ENCODE data around the gene TM2D1. TPM values are rescaled to one million over a fixed set of nuclear protein-coding genes. Genes with fewer than 3 reads are reported as not detected.

The TM2D1 gene
- total and polyA plus RNA-seq, 4 donors, result 13.7 to 33.4 (median 25.7) TPM

DNA sequence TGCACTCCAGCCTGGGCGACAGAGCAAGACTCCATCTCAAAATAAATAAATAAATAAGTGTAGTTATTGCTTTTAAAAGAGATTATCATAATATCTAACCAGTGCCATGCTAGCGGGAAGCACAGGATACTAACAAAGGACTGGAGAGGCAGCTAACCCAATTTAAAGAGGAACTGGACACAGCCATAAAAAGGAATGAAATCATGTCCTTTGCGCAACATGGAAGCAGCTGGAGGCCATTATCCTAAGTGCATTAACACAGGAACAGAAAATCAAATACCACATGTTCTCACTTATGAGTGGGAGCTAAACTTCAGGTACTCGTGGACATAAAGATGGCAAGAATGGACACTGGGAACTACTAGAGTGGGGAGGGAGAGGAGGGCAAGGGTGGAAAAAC, 54.9 kb downstream of the TM2D1 start:
- Histone ChIP-seq H3K36me3 (ENCODE audit: control insufficient read depth in 4 of 4, insufficient read depth in 3 of 4, low read depth in 1 of 4, low read length in 3 of 4) (no peaks in the 10 kb centered on the region), H3K4me3 (ENCODE audit: low read depth in 1 of 3, low read length in 3 of 3) (no peak overlapping the region), H3K4me1 (ENCODE audit: control insufficient read depth in 4 of 4, insufficient read depth in 4 of 4, low read length in 3 of 4) (no peaks in the 10 kb centered on the region), H3K27ac (ENCODE audit: low read depth in 1 of 2, low read length in 2 of 2) (no peak overlapping the region), H3K9me3 (ENCODE audit: control insufficient read depth in 4 of 4, low read length in 3 of 4) (no peaks in the 10 kb centered on the region), H3K27me3 (ENCODE audit: control insufficient read depth in 4 of 4, insufficient read depth in 4 of 4, low read length in 3 of 4) (no peaks in the 10 kb centered on the region), H3K9ac (ENCODE audit: low read depth in 1 of 2, low read length in 2 of 2) (no peak overlapping the region)
- TF ChIP-seq FOXA1 (IDR thresholded peaks at IDR 0.05) (no peak), NR2F2 (IDR thresholded peaks at IDR 0.05) (no peak), RXRA (IDR thresholded peaks at IDR 0.05) (no peak)
- 90% methylated on average over 4 of the region's 4 CpGs for WGBS
- no peak for DNase-seq (ENCODE audit: low spot score)

- no peaks in the 10 kb centered on the region for H3K27me3 ChIP-seq (ENCODE audit: control insufficient read depth in 4 of 4, insufficient read depth in 4 of 4, low read length in 3 of 4)
- no peak overlapping the region for H3K4me3 ChIP-seq (ENCODE audit: low read depth in 1 of 3, low read length in 3 of 3)
- no peak overlapping the region for H3K9ac ChIP-seq (ENCODE audit: low read depth in 1 of 2, low read length in 2 of 2)
- H3K4me1 ChIP-seq (ENCODE audit: control insufficient read depth in 4 of 4, insufficient read depth in 4 of 4, low read length in 3 of 4), result no peaks in the 10 kb centered on the region
- H3K36me3 ChIP-seq (ENCODE audit: control insufficient read depth in 4 of 4, insufficient read depth in 3 of 4, low read depth in 1 of 4, low read length in 3 of 4), result no peaks in the 10 kb centered on the region
- 92% methylated on average over 2 of the region's 2 CpGs for whole genome bisulfite sequencing
- DNase-seq (ENCODE audit: low spot score), result no peak
- TF ChIP-seq JUND (IDR thresholded peaks at IDR 0.05) (no peak), HNF4A (conservative IDR thresholded peaks at IDR 0.05) (no peak), NR2F2 (IDR thresholded peaks at IDR 0.05) (no peak), REST (IDR thresholded peaks at IDR 0.05) (no peak)
- TF ChIP-seq, protein P1, sequence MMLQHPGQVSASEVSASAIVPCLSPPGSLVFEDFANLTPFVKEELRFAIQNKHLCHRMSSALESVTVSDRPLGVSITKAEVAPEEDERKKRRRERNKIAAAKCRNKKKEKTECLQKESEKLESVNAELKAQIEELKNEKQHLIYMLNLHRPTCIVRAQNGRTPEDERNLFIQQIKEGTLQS (IDR thresholded peaks at IDR 0.05), result no peak
- TF ChIP-seq, protein P2, sequence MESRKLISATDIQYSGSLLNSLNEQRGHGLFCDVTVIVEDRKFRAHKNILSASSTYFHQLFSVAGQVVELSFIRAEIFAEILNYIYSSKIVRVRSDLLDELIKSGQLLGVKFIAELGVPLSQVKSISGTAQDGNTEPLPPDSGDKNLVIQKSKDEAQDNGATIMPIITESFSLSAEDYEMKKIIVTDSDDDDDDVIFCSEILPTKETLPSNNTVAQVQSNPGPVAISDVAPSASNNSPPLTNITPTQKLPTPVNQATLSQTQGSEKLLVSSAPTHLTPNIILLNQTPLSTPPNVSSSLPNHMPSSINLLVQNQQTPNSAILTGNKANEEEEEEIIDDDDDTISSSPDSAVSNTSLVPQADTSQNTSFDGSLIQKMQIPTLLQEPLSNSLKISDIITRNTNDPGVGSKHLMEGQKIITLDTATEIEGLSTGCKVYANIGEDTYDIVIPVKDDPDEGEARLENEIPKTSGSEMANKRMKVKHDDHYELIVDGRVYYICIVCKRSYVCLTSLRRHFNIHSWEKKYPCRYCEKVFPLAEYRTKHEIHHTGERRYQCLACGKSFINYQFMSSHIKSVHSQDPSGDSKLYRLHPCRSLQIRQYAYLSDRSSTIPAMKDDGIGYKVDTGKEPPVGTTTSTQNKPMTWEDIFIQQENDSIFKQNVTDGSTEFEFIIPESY (IDR thresholded peaks at IDR 0.05), result no peak
- no peak overlapping the region for H3K27ac ChIP-seq (ENCODE audit: low read depth in 1 of 2, low read length in 2 of 2)
- H3K9me3 ChIP-seq (ENCODE audit: control insufficient read depth in 4 of 4, low read length in 3 of 4), result no peaks in the 10 kb centered on the region
These were observed 65.9 kb downstream of the TM2D1 start for GRCh38 chr1:61659061-61659460.

DNA sequence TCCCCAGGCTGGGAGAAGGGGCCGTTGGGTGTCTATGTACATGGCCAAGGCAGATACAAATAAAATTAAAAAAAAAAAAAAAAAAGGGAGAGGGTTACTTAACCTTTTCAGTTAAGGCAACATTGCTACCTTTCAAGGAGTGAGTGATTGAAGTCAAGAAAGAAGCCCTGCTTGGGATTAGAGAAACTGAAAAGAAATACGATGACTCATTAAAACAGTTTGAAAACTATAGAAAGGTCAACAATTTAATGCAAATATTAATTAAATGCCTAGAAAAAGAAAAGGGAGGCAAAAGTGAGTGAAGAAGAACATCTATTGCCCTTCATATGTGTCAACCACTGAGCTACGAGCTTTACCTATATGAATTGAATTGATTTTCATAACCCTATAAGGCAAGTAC, 69.5 kb downstream of the TM2D1 start:
- no peaks in the 10 kb centered on the region for H3K9me3 ChIP-seq (ENCODE audit: control insufficient read depth in 4 of 4, low read length in 3 of 4)
- H3K27ac ChIP-seq (ENCODE audit: low read depth in 1 of 2, low read length in 2 of 2), result no peak overlapping the region
- no peaks in the 10 kb centered on the region for H3K4me1 ChIP-seq (ENCODE audit: control insufficient read depth in 4 of 4, insufficient read depth in 4 of 4, low read length in 3 of 4)
- H3K9ac ChIP-seq (ENCODE audit: low read depth in 1 of 2, low read length in 2 of 2), result no peak overlapping the region
- TF ChIP-seq, protein P3, sequence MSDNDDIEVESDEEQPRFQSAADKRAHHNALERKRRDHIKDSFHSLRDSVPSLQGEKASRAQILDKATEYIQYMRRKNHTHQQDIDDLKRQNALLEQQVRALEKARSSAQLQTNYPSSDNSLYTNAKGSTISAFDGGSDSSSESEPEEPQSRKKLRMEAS (IDR thresholded peaks at IDR 0.05), result no peak
- TF ChIP-seq FOXA2 (IDR thresholded peaks at IDR 0.05), result no peak
- TF ChIP-seq SP1 (IDR thresholded peaks at IDR 0.05), result no peak
- no peak for TF ChIP-seq GABPA (IDR thresholded peaks at IDR 0.05 in 1 of 2, conservative IDR thresholded peaks at IDR 0.05 in 1 of 2)
- no peak for TF ChIP-seq RAD21 (IDR thresholded peaks at IDR 0.05)
- TF ChIP-seq NR2F2 (IDR thresholded peaks at IDR 0.05), result no peak
- TF ChIP-seq, protein P2 (IDR thresholded peaks at IDR 0.05), result no peak
- H3K4me3 ChIP-seq (ENCODE audit: low read depth in 1 of 3, low read length in 3 of 3), result no peak overlapping the region
- H3K36me3 ChIP-seq (ENCODE audit: control insufficient read depth in 4 of 4, insufficient read depth in 3 of 4, low read depth in 1 of 4, low read length in 3 of 4), result no peaks in the 10 kb centered on the region
- 94% methylated on average over 3 of the region's 3 CpGs for WGBS
- no peak for DNase-seq (ENCODE audit: low spot score)
- H3K27me3 ChIP-seq (ENCODE audit: control insufficient read depth in 4 of 4, insufficient read depth in 4 of 4, low read length in 3 of 4), result no peaks in the 10 kb centered on the region

Data from liver (tissue), 9 donors.